ENCODE results near the gene NOC3L. TPM values are rescaled to one million over a fixed set of nuclear protein-coding genes. Genes with fewer than 3 reads are reported as not detected.
A peak's percentile ranks its signal among the peaks of the same experiment; 100 is the strongest.
"Not testable (repeated sequence)": the region's sequence is repeated elsewhere in the genome, so short reads cannot be mapped to it uniquely, and the experiment has no call there.

Gene NOC3L
- total and polyA plus RNA-seq, 2 experiments from 2014 or later, result 23.4 to 29.9 TPM

- Histone ChIP-seq H3K27me3 (replicated peaks; ENCODE audit: insufficient read depth) (no peaks in the 10 kb centered on the region), H3K9me2 (ENCODE audit: insufficient read depth) (no peaks in the 10 kb centered on the region), H3K4me3 (peak overlapping the region; percentile 97), H3F3A (ENCODE audit: insufficient read depth) (peaks cover 19% of the 10 kb centered on the region; the same call in 1 of the 2 replicates), H3K4me1 (ENCODE audit: insufficient read depth) (peaks cover 17% of the 10 kb centered on the region), H2AFZ (peak overlapping the region; percentile 99), H3K4me2 (ENCODE audit: unreplicated experiment) (peak overlapping the region; percentile 92), H3K36me3 (ENCODE audit: low read depth) (no peaks in the 10 kb centered on the region), H4K20me1 (ENCODE audit: insufficient read depth) (peaks cover 3% of the 10 kb centered on the region; the same call in 1 of the 2 replicates), H3K79me2 (ENCODE audit: insufficient read depth) (peaks cover 48% of the 10 kb centered on the region), H3K27ac (peak overlapping the region; percentile 83), H3K9ac (peak overlapping the region; percentile 85), H3K9me3 (ENCODE audit: low read depth) (no peaks in the 10 kb centered on the region)
- WGBS, 2 experiments (ENCODE audit: low coverage in 1 of 2, low lambda C conversion rate in 2 of 2, missing lambda C conversion rate in 2 of 2), result 1 to 2% methylated on average over 37 to 48 of the region's 77 CpGs
- TF ChIP-seq EZH2phosphoT487 (IDR thresholded peaks at IDR 0.05; ENCODE audit: insufficient read depth, low read depth) (no peak), EZH2 (IDR thresholded peaks at IDR 0.05; ENCODE audit: insufficient read depth, poor library complexity, severe bottlenecking) (no peak)
- no peak for DNase-seq
- in situ Hi-C loops (cut with MboI), result no loop called here
These were observed 40.2 kb upstream of the NOC3L start for GRCh38 chr10:94402843-94403379.

GRCh38 chr10:94402204-94402842 is 39.6 kb upstream of the NOC3L start, which contains the start of gene TBC1D12:
TBC1D12 (plus strand) TSS chr10:94402541; CDS start chr10:94402614, 73 bp downstream.
- H3K27ac ChIP-seq, result peak within 1 kb of the TSS; percentile 83
- peak within 1 kb of the TSS; percentile 92 for H3K4me2 ChIP-seq (ENCODE audit: unreplicated experiment)
- peak within 1 kb of the TSS; percentile 99 for H2AFZ ChIP-seq
- peaks cover 24% of the 10 kb centered on the region; the same call in 1 of the 2 replicates for H3F3A ChIP-seq (ENCODE audit: insufficient read depth)
- H3K9ac ChIP-seq, result peak within 1 kb of the TSS; percentile 85
- H4K20me1 ChIP-seq (ENCODE audit: insufficient read depth), result no peaks in the 10 kb centered on the region
- peaks cover 42% of the 10 kb centered on the region for H3K79me2 ChIP-seq (ENCODE audit: insufficient read depth)
- no peaks in the 10 kb centered on the region for H3K27me3 ChIP-seq (replicated peaks; ENCODE audit: insufficient read depth)
- no peak for TF ChIP-seq EZH2phosphoT487 (IDR thresholded peaks at IDR 0.05; ENCODE audit: insufficient read depth, low read depth)
- TF ChIP-seq EZH2 (IDR thresholded peaks at IDR 0.05; ENCODE audit: insufficient read depth, poor library complexity, severe bottlenecking), result no peak
- H3K9me3 ChIP-seq (ENCODE audit: low read depth), result no peaks in the 10 kb centered on the region
- H3K4me3 ChIP-seq, result peak within 1 kb of the TSS; percentile 97
- peaks cover 19% of the 10 kb centered on the region for H3K4me1 ChIP-seq (ENCODE audit: insufficient read depth)
- no peaks in the 10 kb centered on the region for H3K9me2 ChIP-seq (ENCODE audit: insufficient read depth)
- no peaks in the 10 kb centered on the region for H3K36me3 ChIP-seq (ENCODE audit: low read depth)
- 2% methylated on average over 52 to 53 of the region's 56 CpGs for WGBS, 2 experiments (ENCODE audit: low coverage in 1 of 2, low lambda C conversion rate in 2 of 2, missing lambda C conversion rate in 2 of 2)
- peak; percentile 96 for DNase-seq
- in situ Hi-C loops (cut with MboI), result no loop called here

- Histone ChIP-seq H3K9ac (no peak overlapping the region), H4K20me1 (ENCODE audit: insufficient read depth) (no peaks in the 10 kb centered on the region), H3K4me1 (ENCODE audit: insufficient read depth) (peaks cover 6% of the 10 kb centered on the region; the same call in 1 of the 2 replicates), H3K27me3 (replicated peaks; ENCODE audit: insufficient read depth) (no peaks in the 10 kb centered on the region), H3F3A (ENCODE audit: insufficient read depth) (peaks cover 11% of the 10 kb centered on the region; the same call in 1 of the 2 replicates), H2AFZ (no peak overlapping the region), H3K4me2 (ENCODE audit: unreplicated experiment) (no peak overlapping the region), H3K9me2 (ENCODE audit: insufficient read depth) (no peaks in the 10 kb centered on the region), H3K4me3 (no peak overlapping the region), H3K36me3 (ENCODE audit: low read depth) (no peaks in the 10 kb centered on the region), H3K79me2 (ENCODE audit: insufficient read depth) (peaks cover 7% of the 10 kb centered on the region), H3K9me3 (ENCODE audit: low read depth) (no peaks in the 10 kb centered on the region), H3K27ac (no peak overlapping the region)
- DNase-seq, result no peak
- in situ Hi-C loops (cut with MboI), result no loop called here
- 74 to 76% methylated on average over 6 of the region's 6 CpGs for WGBS, 2 experiments (ENCODE audit: low coverage in 1 of 2, low lambda C conversion rate in 2 of 2, missing lambda C conversion rate in 2 of 2)
- no peak for TF ChIP-seq EZH2phosphoT487 (IDR thresholded peaks at IDR 0.05; ENCODE audit: insufficient read depth, low read depth)
- TF ChIP-seq EZH2 (IDR thresholded peaks at IDR 0.05; ENCODE audit: insufficient read depth, poor library complexity, severe bottlenecking), result no peak
These were observed 36.0 kb upstream of the NOC3L start for GRCh38 chr10:94398762-94399161.

GRCh38 chr10:94397549-94398370 is 35.0 kb upstream of the NOC3L start:
- no peaks in the 10 kb centered on the region for H4K20me1 ChIP-seq (ENCODE audit: insufficient read depth)
- H3K4me2 ChIP-seq (ENCODE audit: unreplicated experiment), result no peak overlapping the region
- no peaks in the 10 kb centered on the region for H3K27me3 ChIP-seq (replicated peaks; ENCODE audit: insufficient read depth)
- H3K36me3 ChIP-seq (ENCODE audit: low read depth), result no peaks in the 10 kb centered on the region
- no peak overlapping the region for H3K4me3 ChIP-seq
- in situ Hi-C loops (cut with MboI), result no loop called here
- no peak overlapping the region for H2AFZ ChIP-seq
- no peak overlapping the region for H3K9ac ChIP-seq
- H3K9me2 ChIP-seq (ENCODE audit: insufficient read depth), result no peaks in the 10 kb centered on the region
- H3K4me1 ChIP-seq (ENCODE audit: insufficient read depth), result peaks cover 6% of the 10 kb centered on the region; the same call in 1 of the 2 replicates
- no peak for TF ChIP-seq EZH2phosphoT487 (IDR thresholded peaks at IDR 0.05; ENCODE audit: insufficient read depth, low read depth)
- no peak for TF ChIP-seq EZH2 (IDR thresholded peaks at IDR 0.05; ENCODE audit: insufficient read depth, poor library complexity, severe bottlenecking)
- peak; percentile 37 for DNase-seq
- H3K27ac ChIP-seq, result no peak overlapping the region
- H3F3A ChIP-seq (ENCODE audit: insufficient read depth), result peaks cover 9% of the 10 kb centered on the region; the same call in 1 of the 2 replicates
- H3K9me3 ChIP-seq (ENCODE audit: low read depth), result no peaks in the 10 kb centered on the region
- WGBS, 2 experiments (ENCODE audit: low coverage in 1 of 2, low lambda C conversion rate in 2 of 2, missing lambda C conversion rate in 2 of 2), result 65 to 66% methylated on average over 12 of the region's 12 CpGs
- H3K79me2 ChIP-seq (ENCODE audit: insufficient read depth), result no peaks in the 10 kb centered on the region

- H4K20me1 ChIP-seq (ENCODE audit: insufficient read depth); H3K9me2 ChIP-seq (ENCODE audit: insufficient read depth); H3K36me3 ChIP-seq (ENCODE audit: low read depth); H3K27me3 ChIP-seq (replicated peaks; ENCODE audit: insufficient read depth); H3K4me1 ChIP-seq (ENCODE audit: insufficient read depth); H3K27ac ChIP-seq; H3K4me2 ChIP-seq (ENCODE audit: unreplicated experiment); H2AFZ ChIP-seq; H3K4me3 ChIP-seq; in situ Hi-C loops (cut with MboI); H3K9me3 ChIP-seq (ENCODE audit: low read depth); DNase-seq; H3K79me2 ChIP-seq (ENCODE audit: insufficient read depth); H3K9ac ChIP-seq; H3F3A ChIP-seq (ENCODE audit: insufficient read depth): not testable (repeated sequence)
- WGBS, 2 experiments (ENCODE audit: low coverage in 1 of 2, low lambda C conversion rate in 2 of 2, missing lambda C conversion rate in 2 of 2), result 74 to 81% methylated on average over 9 of the region's 9 CpGs
These were observed 29.4 kb upstream of the NOC3L start for GRCh38 chr10:94392117-94392516.

GRCh38 chr10:94385733-94386132 is 23.0 kb upstream of the NOC3L start:
- H3K27me3 ChIP-seq (replicated peaks; ENCODE audit: insufficient read depth); H3K9me3 ChIP-seq (ENCODE audit: low read depth); H3K4me2 ChIP-seq (ENCODE audit: unreplicated experiment); H3K36me3 ChIP-seq (ENCODE audit: low read depth); H4K20me1 ChIP-seq (ENCODE audit: insufficient read depth); H2AFZ ChIP-seq; H3F3A ChIP-seq (ENCODE audit: insufficient read depth); H3K4me1 ChIP-seq (ENCODE audit: insufficient read depth); H3K9me2 ChIP-seq (ENCODE audit: insufficient read depth); in situ Hi-C loops (cut with MboI); H3K79me2 ChIP-seq (ENCODE audit: insufficient read depth); H3K9ac ChIP-seq; H3K27ac ChIP-seq; H3K4me3 ChIP-seq; DNase-seq: not testable (repeated sequence)
- WGBS, 2 experiments (ENCODE audit: low coverage in 1 of 2, low lambda C conversion rate in 2 of 2, missing lambda C conversion rate in 2 of 2), result 78 to 84% methylated on average over 3 of the region's 3 CpGs
